ENCODE data around the gene CDCP1. TPM values are rescaled to one million over a fixed set of nuclear protein-coding genes. Genes with fewer than 3 reads are reported as not detected.

CDCP1 gene
- total RNA-seq, 1 experiment from 2014 or later = 85.0 TPM

DNA sequence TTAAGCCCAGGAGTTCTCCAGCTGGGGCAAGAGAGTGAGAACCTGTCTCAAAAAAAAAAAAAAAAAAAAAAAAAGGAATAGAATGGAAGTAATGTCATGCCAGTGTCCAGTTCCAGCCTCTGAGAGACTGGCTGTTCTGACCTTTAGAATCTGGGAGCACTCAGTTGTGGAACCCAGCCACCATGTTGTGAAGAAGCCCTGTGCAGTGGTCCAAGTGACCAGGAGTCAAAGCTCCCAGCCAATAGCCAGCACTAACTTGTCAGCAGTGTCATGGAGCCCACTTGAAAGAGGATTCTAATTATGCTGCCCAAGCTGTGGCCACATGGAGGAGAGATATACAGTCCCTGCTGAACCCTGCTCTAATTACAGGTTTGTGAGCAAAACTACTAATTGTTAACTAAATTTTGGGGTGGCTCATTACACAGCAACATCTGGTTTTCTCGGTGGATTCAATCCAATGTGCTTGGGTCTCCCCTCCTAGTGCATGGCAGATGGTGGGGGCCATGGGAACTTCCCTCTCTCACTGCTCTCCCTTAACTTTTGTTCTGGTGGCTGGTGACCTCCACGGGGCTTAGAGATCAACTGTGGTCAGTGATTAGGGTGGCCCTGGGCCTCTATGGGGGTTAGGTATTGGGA is 64.6 kb downstream of the CDCP1 start:
- no peaks in the 10 kb centered on the region for H3K9me3 ChIP-seq (ENCODE audit: insufficient read depth, low read depth)
- no peak overlapping the region for H3K4me3 ChIP-seq
- no peak for TF ChIP-seq EZH2 (IDR thresholded peaks at IDR 0.05; ENCODE audit: low read depth)
- no peak for TF ChIP-seq CTCF (conservative IDR thresholded peaks at IDR 0.05)
- H3K79me2 ChIP-seq (ENCODE audit: low read depth) = no peaks in the 10 kb centered on the region; the same call in 1 of the 2 replicates
- H3F3A ChIP-seq (ENCODE audit: insufficient read depth, low read depth) = peaks cover 38% of the 10 kb centered on the region; the same call in 1 of the 2 replicates
- no peaks in the 10 kb centered on the region for H4K20me1 ChIP-seq (ENCODE audit: insufficient read depth)
- intact Hi-C loops (cut with micrococcal nuclease; ENCODE audit: unreplicated experiment) = no loop called here
- no TSS peak for BruUV-seq (replicated peaks)
- no peak overlapping the region for H3K27ac ChIP-seq
- H3K36me3 ChIP-seq (ENCODE audit: low read depth) = peaks cover 26% of the 10 kb centered on the region
- H3K4me1 ChIP-seq (replicated peaks; ENCODE audit: insufficient read depth) = no peaks in the 10 kb centered on the region; the same call in 1 of the 2 replicates
- H3K9me2 ChIP-seq (ENCODE audit: insufficient read depth) = no peaks in the 10 kb centered on the region
- DNase-seq = no peak
- no peak overlapping the region for H3K4me2 ChIP-seq
- no peak overlapping the region for H2AFZ ChIP-seq
- no peaks in the 10 kb centered on the region for H3K27me3 ChIP-seq (ENCODE audit: insufficient read depth, low read depth)
- POLR2A ChIA-PET (ENCODE audit: unreplicated experiment) = no interaction called here
- CTCF ChIA-PET = no interaction called here

- H3K9me2 ChIP-seq (ENCODE audit: insufficient read depth) = no peaks in the 10 kb centered on the region
- intact Hi-C loops (cut with micrococcal nuclease; ENCODE audit: unreplicated experiment) = no loop called here
- no peak overlapping the region for H3K4me2 ChIP-seq
- H4K20me1 ChIP-seq (ENCODE audit: insufficient read depth) = no peaks in the 10 kb centered on the region
- POLR2A ChIA-PET (ENCODE audit: unreplicated experiment) = no interaction called here
- no peak overlapping the region for H3K27ac ChIP-seq
- H3K4me1 ChIP-seq (replicated peaks; ENCODE audit: insufficient read depth) = no peaks in the 10 kb centered on the region; the same call in 1 of the 2 replicates
- DNase-seq = no peak
- CTCF ChIA-PET = no interaction called here
- H3K36me3 ChIP-seq (ENCODE audit: low read depth) = peaks cover 20% of the 10 kb centered on the region
- no peak overlapping the region for H2AFZ ChIP-seq
- peaks cover 32% of the 10 kb centered on the region; the same call in 1 of the 2 replicates for H3F3A ChIP-seq (ENCODE audit: insufficient read depth, low read depth)
- H3K4me3 ChIP-seq = no peak overlapping the region
- no peaks in the 10 kb centered on the region; the same call in 1 of the 2 replicates for H3K79me2 ChIP-seq (ENCODE audit: low read depth)
- H3K9me3 ChIP-seq (ENCODE audit: insufficient read depth, low read depth) = no peaks in the 10 kb centered on the region
- no peak for TF ChIP-seq CTCF (conservative IDR thresholded peaks at IDR 0.05)
- TF ChIP-seq EZH2 (IDR thresholded peaks at IDR 0.05; ENCODE audit: low read depth) = no peak
- BruUV-seq (replicated peaks) = no TSS peak
- H3K27me3 ChIP-seq (ENCODE audit: insufficient read depth, low read depth) = no peaks in the 10 kb centered on the region
Observed at GRCh38 chr3:45080824-45081223, 65.4 kb downstream of the CDCP1 start.

DNA sequence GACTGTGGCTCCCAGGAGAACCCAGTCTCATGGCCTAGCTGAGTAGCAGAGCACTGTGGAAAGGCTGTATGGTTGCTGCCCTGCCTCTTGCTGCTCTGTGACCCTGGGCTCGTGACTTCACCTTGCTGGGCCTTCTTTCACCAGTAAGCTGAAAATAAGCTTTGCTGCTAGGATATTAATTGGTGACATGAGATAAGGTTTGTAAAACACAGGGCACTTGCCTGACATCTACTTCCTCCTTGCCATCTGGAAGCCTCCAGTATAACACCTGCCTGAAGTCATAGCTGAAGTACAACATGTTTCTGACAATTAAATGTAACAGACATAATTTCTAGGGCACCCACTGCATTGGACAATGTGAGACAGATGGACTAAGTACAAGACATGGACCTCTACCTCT is 66.5 kb downstream of the CDCP1 start:
- no peaks in the 10 kb centered on the region for H3K9me3 ChIP-seq (ENCODE audit: insufficient read depth, low read depth)
- no peak for TF ChIP-seq CTCF (conservative IDR thresholded peaks at IDR 0.05)
- TF ChIP-seq EZH2 (IDR thresholded peaks at IDR 0.05; ENCODE audit: low read depth) = no peak
- peaks cover 24% of the 10 kb centered on the region; the same call in 1 of the 2 replicates for H3F3A ChIP-seq (ENCODE audit: insufficient read depth, low read depth)
- H3K27me3 ChIP-seq (ENCODE audit: insufficient read depth, low read depth) = no peaks in the 10 kb centered on the region
- H3K4me3 ChIP-seq = no peak overlapping the region
- H3K79me2 ChIP-seq (ENCODE audit: low read depth) = no peaks in the 10 kb centered on the region
- H3K9me2 ChIP-seq (ENCODE audit: insufficient read depth) = no peaks in the 10 kb centered on the region
- no peaks in the 10 kb centered on the region for H3K4me1 ChIP-seq (replicated peaks; ENCODE audit: insufficient read depth)
- no peak for DNase-seq
- peaks cover 12% of the 10 kb centered on the region for H3K36me3 ChIP-seq (ENCODE audit: low read depth)
- POLR2A ChIA-PET (ENCODE audit: unreplicated experiment) = interaction anchor here (0.6 kb wide), 1 partner anchor 42 kb away, joined by 3 read pairs; no protein-coding TSS in a partner anchor
- CTCF ChIA-PET = interaction anchor here (0.7 to 1.0 kb wide), 2 partner anchors 13 to 131 kb away, joined by 3 to 4 read pairs; no protein-coding TSS in a partner anchor
- no peak overlapping the region for H2AFZ ChIP-seq
- no peak overlapping the region for H3K4me2 ChIP-seq
- BruUV-seq (replicated peaks) = TSS peak; percentile 9
- no peak overlapping the region for H3K27ac ChIP-seq
- intact Hi-C loops (cut with micrococcal nuclease; ENCODE audit: unreplicated experiment) = no loop called here
- no peaks in the 10 kb centered on the region for H4K20me1 ChIP-seq (ENCODE audit: insufficient read depth)

Measured in PC-9 (cell line).